ENCODE measurements around the gene PMM2.

Gene PMM2

DNA sequence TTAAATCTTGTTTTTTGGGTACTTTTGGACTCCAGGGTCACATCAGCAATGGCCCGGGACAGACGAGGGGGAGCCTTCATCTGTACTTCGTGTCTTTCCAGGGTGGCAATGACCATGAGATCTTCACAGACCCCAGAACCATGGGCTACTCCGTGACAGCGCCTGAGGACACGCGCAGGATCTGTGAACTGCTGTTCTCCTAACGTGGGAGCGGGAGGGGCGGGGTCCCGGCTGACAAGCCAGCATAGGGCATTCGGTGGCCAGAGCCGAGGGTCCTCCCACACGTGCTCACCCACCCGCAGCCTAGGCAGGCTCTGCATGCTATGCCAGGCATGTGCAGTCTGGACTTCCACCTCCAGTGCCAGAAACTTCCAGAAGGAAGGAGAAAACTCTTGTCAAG lies 50.0 kb downstream of the PMM2 start:
- no peak overlapping the region for H3K9ac ChIP-seq
- peaks cover 83% of the 10 kb centered on the region for H3K4me1 ChIP-seq
- peaks cover 62% of the 10 kb centered on the region for H3K36me3 ChIP-seq
- no peak overlapping the region; the same call in 1 of the 2 replicates for H3K4me2 ChIP-seq
- H4K20me1 ChIP-seq, result peaks cover 34% of the 10 kb centered on the region
- H3K27me3 ChIP-seq, result no peaks in the 10 kb centered on the region
- H3K27ac ChIP-seq, result peak overlapping the region; percentile 59
- H3K4me3 ChIP-seq, result no peak overlapping the region
- H3K9me3 ChIP-seq, result no peaks in the 10 kb centered on the region
- no peak for TF ChIP-seq Cebpa-rat (IDR thresholded peaks at IDR 0.05)

DNA sequence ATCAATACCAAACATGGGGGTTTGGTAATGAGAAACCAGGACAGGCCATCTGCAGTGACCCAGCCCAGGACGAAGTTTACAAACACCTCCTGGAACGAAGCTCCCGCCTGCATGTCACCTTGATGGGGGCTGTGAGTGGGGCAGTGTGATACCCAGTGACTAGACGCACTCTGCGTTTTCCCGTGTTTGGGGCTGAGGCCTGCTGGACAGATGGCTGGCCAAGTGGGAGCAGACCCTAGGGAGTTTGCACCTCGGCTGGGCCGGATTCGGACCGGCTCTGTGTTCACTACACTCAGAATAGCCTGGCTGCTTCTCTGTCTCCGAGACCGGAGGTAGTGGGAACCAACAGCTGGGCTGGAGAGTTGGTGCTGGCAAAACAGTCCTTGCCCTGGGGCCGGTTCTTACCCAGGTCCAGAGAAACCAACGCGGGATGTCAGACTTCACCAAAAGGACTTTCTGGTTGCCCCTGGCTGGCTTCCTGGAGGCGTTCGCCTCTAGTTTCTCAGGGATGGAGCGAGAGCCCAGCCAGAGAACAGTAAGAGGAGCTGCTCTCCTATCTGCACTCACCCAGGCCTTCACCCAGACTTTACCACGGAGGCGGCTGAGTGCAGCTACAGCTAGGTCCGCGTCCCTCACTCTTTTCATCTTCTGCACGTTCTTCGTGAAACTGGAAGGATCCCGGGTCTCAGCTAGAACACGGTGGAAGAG lies 50.7 kb downstream of the PMM2 start:
- Histone ChIP-seq H3K4me3 (peak overlapping the region; percentile 36; the same call in 1 of the 2 replicates), H3K27me3 (no peaks in the 10 kb centered on the region), H3K4me1 (peaks cover 91% of the 10 kb centered on the region), H3K9me3 (no peaks in the 10 kb centered on the region), H4K20me1 (peaks cover 34% of the 10 kb centered on the region), H3K36me3 (peaks cover 70% of the 10 kb centered on the region), H3K9ac (peak overlapping the region; percentile 71), H3K27ac (peak overlapping the region; percentile 84), H3K4me2 (peak overlapping the region; percentile 96)
- no peak for TF ChIP-seq Cebpa-rat (IDR thresholded peaks at IDR 0.05)

DNA sequence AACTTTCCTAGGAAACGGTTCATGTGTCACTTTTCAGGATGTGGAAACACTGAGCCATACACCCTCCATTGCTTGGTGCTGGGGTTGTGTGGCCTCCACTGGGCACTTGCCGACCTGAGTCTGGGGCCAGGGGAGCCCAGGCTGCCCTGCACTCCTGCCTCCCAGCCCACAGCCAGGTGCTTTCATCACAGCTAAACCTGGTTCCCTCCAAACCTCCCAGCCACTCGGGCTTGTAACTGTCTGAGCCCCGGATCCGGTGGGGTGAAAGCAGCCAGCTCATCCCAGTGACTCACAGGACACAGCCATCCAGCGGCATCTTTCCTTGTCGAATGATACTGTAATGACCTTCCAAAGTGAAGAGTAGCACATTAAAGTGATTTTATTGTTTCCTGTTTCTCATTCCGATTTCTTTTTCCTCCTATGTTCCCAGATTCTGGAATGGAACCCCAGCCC lies 51.3 kb downstream of the PMM2 start:
- peak overlapping the region; percentile 96 for H3K4me2 ChIP-seq
- H3K4me1 ChIP-seq, result peaks cover 97% of the 10 kb centered on the region
- peak overlapping the region; percentile 84 for H3K27ac ChIP-seq
- H3K9ac ChIP-seq, result peak overlapping the region; percentile 71
- no peaks in the 10 kb centered on the region for H3K9me3 ChIP-seq
- peaks cover 76% of the 10 kb centered on the region for H3K36me3 ChIP-seq
- H3K27me3 ChIP-seq, result no peaks in the 10 kb centered on the region
- peaks cover 34% of the 10 kb centered on the region for H4K20me1 ChIP-seq
- no peak for TF ChIP-seq Cebpa-rat (IDR thresholded peaks at IDR 0.05)
- peak overlapping the region; percentile 36; the same call in 1 of the 2 replicates for H3K4me3 ChIP-seq

DNA sequence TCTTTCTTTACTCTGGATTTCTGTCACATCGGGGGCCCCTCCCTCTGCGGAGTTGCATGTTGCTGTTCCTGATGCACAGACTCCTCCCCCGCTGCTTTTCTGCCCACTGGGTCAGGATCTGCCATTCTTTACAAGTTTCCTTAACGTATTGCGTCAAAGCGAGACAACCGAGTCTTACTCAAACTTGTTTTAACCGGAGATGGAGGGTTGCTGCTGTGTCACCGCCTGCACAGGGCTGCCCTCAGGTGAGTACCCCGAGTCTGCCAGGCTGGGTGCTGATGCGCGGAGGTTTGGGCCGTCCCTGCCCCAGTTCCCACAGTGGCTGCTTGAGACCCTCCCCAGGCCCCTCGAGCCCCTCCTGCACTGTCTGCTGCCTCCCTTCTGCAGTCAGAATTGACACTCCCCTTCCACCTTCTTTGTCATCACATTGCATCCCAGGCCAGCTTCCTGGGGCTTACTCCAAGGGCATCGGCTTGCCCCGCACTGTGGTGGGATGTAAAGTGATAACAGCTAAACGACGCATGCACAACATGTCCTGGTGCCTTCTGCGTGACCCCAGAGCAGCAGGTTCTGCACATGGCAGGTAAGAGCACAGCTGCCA lies 51.9 kb downstream of the PMM2 start:
- Histone ChIP-seq H3K4me2 (peak overlapping the region; percentile 96), H3K36me3 (peaks cover 80% of the 10 kb centered on the region), H3K27ac (peak overlapping the region; percentile 84), H4K20me1 (peaks cover 34% of the 10 kb centered on the region), H3K4me3 (peak overlapping the region; percentile 31), H3K9me3 (no peaks in the 10 kb centered on the region), H3K4me1 (peaks cover 99% of the 10 kb centered on the region), H3K9ac (peak overlapping the region; percentile 71), H3K27me3 (no peaks in the 10 kb centered on the region)
- no peak for TF ChIP-seq Cebpa-rat (IDR thresholded peaks at IDR 0.05)

DNA sequence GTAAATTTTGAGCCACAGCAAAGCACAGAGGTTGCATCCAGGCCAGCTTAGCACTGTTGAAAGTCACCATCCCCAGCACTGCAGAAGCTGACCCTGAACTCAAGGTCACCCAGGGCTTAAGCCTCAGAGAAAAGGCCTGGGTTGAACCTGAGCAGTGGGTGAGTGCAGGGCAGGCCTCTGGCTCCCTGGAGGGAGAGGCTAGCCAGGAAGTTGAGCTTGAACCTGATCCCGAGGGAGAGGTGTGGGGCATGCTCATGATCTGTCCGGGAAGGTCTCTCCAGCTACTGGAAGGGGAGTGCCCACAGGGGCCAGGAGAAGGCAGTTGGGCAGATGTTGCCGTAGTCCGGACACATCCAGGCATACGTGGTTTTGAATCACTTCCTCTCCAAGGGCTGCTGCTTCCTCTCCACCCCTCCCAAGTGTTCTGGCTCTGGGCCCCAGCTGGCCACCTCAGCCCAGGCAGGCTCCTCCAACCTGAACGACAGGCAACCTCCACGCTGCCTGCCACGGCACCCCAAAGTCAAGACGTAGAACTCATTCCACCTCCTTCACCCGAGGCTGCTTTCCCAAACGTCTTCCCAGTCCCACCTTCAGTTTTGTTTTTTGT lies 52.7 kb downstream of the PMM2 start:
- H3K4me2 ChIP-seq, result peak overlapping the region; percentile 96
- no peak for TF ChIP-seq Cebpa-rat (IDR thresholded peaks at IDR 0.05)
- H3K9ac ChIP-seq, result peak overlapping the region; percentile 71
- no peaks in the 10 kb centered on the region for H3K27me3 ChIP-seq
- H3K9me3 ChIP-seq, result no peaks in the 10 kb centered on the region
- H3K27ac ChIP-seq, result peak overlapping the region; percentile 84
- H3K4me1 ChIP-seq, result peaks cover 99% of the 10 kb centered on the region
- H3K36me3 ChIP-seq, result peaks cover 88% of the 10 kb centered on the region
- peaks cover 32% of the 10 kb centered on the region for H4K20me1 ChIP-seq
- peak overlapping the region; percentile 31 for H3K4me3 ChIP-seq

DNA sequence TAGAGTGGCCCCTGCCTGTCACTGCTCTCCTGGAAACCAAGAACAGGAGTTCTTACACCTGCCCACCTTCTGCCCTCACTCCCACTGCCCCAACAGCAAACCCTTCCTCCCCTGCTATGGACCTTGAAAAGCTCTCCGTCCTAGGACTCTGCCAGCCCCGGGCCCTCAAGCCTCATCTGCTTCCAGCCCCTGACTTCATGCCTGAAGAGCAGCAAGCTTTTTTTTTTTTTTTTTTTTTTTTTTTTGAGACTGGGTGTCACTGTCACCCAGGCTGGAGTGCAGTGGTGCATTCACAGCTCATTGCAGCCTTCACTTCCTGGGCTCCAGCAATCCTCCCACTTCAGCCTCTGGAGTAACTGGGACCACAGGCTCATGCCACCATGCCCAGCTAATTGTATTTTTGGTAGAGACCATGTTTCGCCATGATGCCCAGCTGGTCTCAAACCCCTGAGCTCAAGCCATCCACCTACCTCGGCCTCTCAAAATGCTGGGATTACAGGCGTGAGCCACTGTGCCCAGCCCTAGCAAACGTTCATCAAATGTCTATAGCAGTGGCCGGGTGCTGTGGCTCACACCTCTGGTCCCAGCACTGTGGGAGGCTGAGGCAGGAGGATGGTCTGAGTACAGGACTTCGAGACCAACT lies 54.2 kb downstream of the PMM2 start:
- peaks cover 99% of the 10 kb centered on the region for H3K4me1 ChIP-seq
- no peaks in the 10 kb centered on the region for H3K9me3 ChIP-seq
- TF ChIP-seq Cebpa-rat (IDR thresholded peaks at IDR 0.05), result no peak
- peak overlapping the region; percentile 96 for H3K4me2 ChIP-seq
- peak overlapping the region; percentile 71; the same call in 1 of the 2 replicates for H3K9ac ChIP-seq
- H3K27ac ChIP-seq, result peak overlapping the region; percentile 84
- peaks cover 27% of the 10 kb centered on the region for H4K20me1 ChIP-seq
- H3K36me3 ChIP-seq, result peaks cover 88% of the 10 kb centered on the region
- H3K27me3 ChIP-seq, result no peaks in the 10 kb centered on the region
- H3K4me3 ChIP-seq, result no peak overlapping the region

DNA sequence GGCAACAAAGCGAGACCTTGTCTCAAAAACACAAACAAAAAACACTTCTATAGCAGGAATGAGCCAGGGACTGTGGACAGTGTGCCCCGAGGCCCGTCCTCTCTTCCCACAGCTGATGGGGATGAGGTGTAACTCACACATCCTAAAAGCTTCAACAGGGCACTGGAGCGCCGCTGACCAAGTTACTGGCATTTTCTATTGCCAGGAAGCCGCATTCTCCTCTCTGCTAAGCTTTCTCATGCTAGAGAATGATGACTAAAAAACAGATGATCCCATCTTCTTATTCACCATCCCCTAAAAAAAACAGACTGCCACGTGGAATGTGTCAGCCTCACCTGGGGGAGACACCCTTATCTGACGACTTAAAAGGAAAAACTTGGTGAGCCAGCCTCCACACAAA lies 54.9 kb downstream of the PMM2 start:
- Histone ChIP-seq H3K9me3 (no peaks in the 10 kb centered on the region), H4K20me1 (peaks cover 29% of the 10 kb centered on the region), H3K36me3 (peaks cover 83% of the 10 kb centered on the region), H3K4me1 (peaks cover 99% of the 10 kb centered on the region), H3K4me2 (peak overlapping the region; percentile 96), H3K9ac (no peak overlapping the region), H3K27ac (peak overlapping the region; percentile 84), H3K4me3 (no peak overlapping the region), H3K27me3 (no peaks in the 10 kb centered on the region)
- no peak for TF ChIP-seq Cebpa-rat (IDR thresholded peaks at IDR 0.05)

DNA sequence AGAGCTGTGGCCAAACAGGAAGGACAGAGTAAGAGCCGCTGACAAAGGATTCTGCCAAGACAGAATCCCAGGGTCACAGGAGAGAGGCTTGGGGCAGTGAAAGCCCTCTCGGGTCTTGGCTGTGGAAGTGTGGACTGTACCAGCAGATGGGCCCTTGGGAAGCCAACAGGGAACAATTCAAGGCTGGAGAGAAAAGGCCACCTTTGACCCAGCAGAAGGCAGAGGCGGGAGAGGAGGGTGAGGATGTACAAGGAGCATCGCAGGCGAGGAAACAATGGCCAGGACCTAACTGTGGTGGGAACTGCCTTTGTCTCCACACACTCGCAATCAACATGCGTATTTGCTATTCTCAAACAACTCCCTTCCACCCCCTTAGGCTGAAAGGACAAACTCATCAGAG lies 55.5 kb downstream of the PMM2 start:
- H3K9ac ChIP-seq, result no peak overlapping the region

DNA sequence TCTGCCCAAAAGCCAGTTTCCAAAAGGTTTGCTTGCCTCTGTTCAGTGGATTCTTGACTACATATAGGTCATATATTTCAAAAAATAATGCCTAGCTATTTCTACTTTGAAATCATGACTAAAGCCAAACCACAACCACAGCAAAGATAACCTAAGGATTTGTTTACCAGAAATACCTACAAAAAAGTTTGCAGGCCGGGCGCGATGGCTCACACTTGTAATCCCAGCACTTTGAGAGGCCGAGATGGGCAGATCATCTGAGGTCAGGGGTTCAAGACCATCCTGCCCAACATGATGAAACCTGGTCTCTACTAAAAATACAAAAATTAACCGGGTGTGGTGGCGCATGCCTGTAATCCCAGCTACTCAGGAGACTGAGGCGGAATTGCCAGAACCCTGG lies 56.0 kb downstream of the PMM2 start:
- Histone ChIP-seq H3K4me2 (peak overlapping the region; percentile 96), H3K27me3 (no peaks in the 10 kb centered on the region), H3K9ac (0 out of 2 replicates have a peak overlapping the region, but pooled peaks have one; percentile 35), H4K20me1 (peaks cover 39% of the 10 kb centered on the region), H3K36me3 (peaks cover 85% of the 10 kb centered on the region), H3K4me1 (peaks cover 100% of the 10 kb centered on the region), H3K9me3 (no peaks in the 10 kb centered on the region), H3K27ac (peak overlapping the region; percentile 84), H3K4me3 (no peak overlapping the region)
- no peak for TF ChIP-seq Cebpa-rat (IDR thresholded peaks at IDR 0.05)

More for the DNA sequence above, 55.5 kb downstream of the PMM2 start:
- no peak for TF ChIP-seq Cebpa-rat (IDR thresholded peaks at IDR 0.05)
- Histone ChIP-seq H3K4me3 (no peak overlapping the region), H3K36me3 (peaks cover 85% of the 10 kb centered on the region), H3K9me3 (no peaks in the 10 kb centered on the region), H3K4me1 (peaks cover 100% of the 10 kb centered on the region), H3K4me2 (peak overlapping the region; percentile 96), H4K20me1 (peaks cover 34% of the 10 kb centered on the region), H3K27me3 (no peaks in the 10 kb centered on the region), H3K27ac (peak overlapping the region; percentile 84)
